GM18498 (cell line): ENCODE data around the gene ACVR1B.

Experiments used
- ATAC-seq: cut with Tn5 transposase; IDR thresholded peaks from one replicate; pipeline ENCODE4 v1.9.1; 2021; ENCODE audit warnings: mild to moderate bottlenecking, moderate library complexity; ENCODE audit not compliant: unreplicated experiment

The ACVR1B gene

GRCh38 chr12:51942501-51943000 lies 8.9 kb upstream of the ACVR1B start:
- ATAC-seq: no peak

- ATAC-seq: no peak
These were observed 8.2 kb upstream of the ACVR1B start for GRCh38 chr12:51943346-51943745.

DNA sequence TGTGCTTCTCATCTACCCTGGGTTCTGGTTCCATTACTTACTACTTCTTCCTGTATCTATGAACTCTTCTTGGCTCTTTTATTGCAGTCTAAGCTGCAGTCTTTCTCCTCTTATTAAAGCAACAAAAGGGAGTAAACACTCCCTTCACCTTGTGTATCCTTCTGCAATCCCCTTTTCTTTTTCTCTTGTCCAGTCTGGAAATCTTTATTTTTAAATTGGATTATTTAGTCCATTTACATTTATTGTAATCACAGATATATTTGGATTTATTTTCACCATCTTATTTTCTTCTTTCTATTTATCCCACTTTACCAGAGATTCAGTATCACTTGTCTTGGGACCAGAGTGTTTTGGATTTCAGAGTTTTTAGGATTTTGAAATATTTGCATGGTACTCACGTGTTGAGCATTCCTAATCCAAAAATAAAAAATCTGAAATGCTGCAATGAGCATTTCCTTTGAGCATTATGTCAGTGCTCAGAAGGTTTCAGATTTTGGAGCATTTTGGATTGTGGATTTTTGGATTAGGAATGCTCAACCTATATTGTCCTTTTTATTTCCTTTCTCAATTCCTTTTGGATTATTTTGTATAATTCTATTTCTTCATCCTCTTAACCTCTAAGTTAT lies 6.8 kb upstream of the ACVR1B start:
- ATAC-seq: no peak

- ATAC-seq: no peak
These were observed 4.1 kb upstream of the ACVR1B start for GRCh38 chr12:51947246-51947996.

GRCh38 chr12:51948066-51948465 lies 3.4 kb upstream of the ACVR1B start:
- no peak for ATAC-seq

DNA sequence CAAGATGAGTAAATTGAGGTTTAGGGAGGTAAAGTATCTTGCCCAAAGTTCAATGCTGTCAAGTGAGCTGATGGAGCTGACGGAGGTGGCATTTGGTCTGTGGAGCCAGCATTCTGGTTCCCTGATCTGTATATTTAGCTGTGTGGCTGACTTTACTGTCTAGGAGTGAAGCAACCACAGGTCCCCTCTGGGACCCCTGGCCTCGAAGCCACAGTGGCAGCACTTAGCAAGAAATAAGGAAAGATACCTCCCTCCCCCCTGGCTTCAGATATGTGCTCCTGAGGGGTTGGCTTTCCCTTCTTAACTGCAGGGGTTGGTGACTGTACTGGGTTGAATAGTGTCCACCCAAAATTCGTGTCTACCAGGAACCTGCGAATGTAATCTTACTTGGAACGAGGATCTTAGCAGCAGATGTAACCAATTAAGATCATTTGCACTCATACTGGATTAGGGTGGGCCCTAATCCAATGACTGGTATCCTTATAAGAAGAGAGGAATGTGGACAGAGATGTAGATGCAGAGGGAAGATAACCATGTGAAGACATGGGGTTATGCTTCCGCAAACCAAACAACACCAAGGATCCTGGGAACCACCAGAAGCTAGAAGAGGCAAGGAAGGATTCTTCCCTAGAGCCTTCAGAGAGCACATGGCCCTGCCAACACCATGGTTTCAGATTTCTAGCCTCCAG lies 2.0 kb upstream of the ACVR1B start:
- ATAC-seq: no peak

DNA sequence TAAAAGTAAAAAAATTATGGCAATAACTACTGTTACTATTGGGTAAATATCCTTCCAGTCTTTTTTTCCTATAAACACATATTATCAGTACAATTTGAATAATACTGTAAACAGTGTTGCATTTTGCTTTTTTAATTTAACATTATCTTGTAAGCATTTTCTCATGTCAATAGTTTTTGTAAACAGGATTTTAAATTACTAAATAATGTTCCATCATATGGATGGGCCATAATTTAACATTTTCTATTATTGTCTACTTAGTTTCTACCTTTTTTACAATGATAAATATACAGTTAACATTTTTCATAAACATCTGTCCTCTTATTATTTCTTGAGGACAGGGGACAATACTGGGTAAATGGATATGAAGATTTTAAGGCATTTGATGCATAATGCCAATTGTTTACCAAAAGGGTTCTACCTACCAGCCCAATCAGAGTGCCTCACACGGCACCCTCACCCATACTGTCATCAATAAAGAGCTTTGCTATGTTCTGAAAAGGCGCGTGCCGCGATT lies 759 bp upstream of the ACVR1B start:
- ATAC-seq: no peak

DNA sequence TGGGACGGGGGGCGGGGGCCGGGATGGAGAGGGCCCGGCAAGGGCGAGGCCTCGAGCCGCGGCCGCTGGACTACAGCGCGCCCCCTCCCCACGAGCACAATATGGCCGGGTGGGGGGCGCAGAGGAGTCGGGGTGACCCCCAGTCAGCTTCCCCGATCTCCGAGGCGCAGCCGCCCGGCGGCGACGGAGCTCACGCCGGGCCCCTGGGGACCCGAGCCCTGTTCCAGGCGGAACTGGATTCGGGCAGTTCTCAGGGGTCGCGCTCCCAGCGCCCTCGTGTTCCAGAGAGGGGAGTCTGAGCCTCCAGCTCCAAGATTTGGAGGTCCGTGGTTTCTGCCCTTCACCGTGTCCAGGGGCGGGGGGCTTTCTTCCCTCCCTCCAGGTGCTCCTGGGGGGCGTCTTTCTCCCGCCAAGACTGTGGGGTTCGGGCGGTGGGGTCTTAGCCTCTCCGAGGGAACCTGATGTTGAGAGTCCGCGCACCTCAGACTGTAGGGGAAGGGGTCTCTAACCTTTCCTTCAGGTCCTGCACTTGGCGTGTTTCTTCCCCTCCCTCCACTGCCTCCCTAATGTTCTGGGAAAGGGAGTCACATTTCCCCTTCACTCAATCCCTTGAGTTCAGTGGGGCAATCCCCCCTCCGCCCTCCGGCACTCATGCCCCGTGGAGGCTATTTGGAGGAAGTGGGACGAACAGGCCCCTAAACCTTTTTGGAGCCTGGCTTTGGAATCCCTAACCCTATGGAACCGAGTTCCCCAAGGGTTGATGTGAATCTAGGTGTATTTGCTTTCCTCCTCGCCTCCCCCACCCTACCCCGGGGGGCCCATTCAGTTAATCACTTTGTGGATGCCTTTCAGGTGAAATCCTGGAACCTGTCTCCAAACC lies 584 bp downstream of the ACVR1B start:
- no peak for ATAC-seq

- no peak for ATAC-seq
These were observed 1.6 kb downstream of the ACVR1B start for GRCh38 chr12:51953089-51953488.

GRCh38 chr12:51953864-51954263 lies 2.4 kb downstream of the ACVR1B start:
- no peak for ATAC-seq

GRCh38 chr12:51954561-51955361 lies 3.3 kb downstream of the ACVR1B start:
- ATAC-seq: no peak

DNA sequence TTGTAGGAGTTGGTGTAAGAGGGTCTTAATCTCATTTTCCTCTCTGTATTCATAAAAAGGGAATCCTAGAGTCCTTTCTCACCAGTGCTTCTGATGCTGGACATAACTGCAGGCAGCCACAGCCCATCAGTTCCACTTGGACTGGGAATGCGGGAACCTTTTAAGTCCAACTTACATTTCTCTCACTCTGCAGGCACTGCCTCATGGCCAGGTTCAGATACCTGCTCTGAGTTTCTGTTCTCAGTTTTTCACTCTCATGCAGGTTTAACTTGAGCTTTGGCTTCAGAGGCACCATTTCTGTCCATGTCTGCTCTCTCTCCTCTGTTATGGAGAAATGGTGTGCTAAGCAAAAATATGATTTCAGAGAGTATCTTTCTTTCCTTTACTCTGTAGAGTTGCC lies 4.2 kb downstream of the ACVR1B start:
- no peak for ATAC-seq

GRCh38 chr12:51958542-51958941 lies 7.0 kb downstream of the ACVR1B start:
- no peak for ATAC-seq

DNA sequence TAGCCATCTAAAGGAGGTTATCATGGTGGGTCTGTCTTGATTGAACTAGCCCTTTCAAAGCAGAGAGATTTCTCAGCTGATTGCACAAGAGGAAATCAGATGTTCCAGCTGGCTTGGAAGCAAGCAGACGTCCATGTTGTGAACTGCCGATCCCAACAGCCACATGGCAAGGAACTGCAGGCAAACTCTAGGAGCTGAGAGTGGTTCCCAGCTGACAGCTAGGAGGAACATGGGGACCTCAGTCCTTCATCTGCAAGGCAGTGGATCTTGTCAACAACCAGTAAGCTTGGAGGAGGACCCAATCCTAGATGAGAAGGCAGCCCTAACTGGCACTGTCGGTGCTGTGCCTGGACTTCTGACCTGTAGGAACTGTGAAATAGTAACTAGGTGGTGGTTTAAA lies 7.7 kb downstream of the ACVR1B start:
- no peak for ATAC-seq

GRCh38 chr12:51959921-51960320 lies 8.4 kb downstream of the ACVR1B start:
- ATAC-seq: no peak

GRCh38 chr12:51960488-51960887 lies 9.0 kb downstream of the ACVR1B start:
- no peak for ATAC-seq

DNA sequence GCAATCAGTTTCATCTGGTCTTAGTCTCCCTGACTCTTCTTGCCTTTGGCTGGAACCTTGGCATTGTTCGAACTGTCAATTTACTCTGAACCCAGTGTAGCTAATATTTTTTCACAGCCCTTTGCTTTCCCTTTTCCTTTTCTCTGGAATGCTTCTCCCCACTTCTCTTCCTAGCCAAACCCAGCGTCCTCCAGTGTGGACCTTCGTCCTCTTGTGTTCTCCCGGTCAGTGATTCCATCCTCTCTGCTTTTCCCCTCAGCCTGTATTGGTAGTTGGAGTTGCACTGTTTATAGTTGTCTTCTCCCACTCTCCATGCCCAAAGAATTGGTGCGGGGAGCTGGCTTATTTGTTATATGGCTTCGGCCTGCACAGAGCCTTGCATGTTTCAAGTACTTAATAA lies 9.4 kb downstream of the ACVR1B start:
- no peak for ATAC-seq

GRCh38 chr12:51961834-51962233 lies 10.3 kb downstream of the ACVR1B start:
- no peak for ATAC-seq

- no peak for ATAC-seq
These were observed 11.2 kb downstream of the ACVR1B start for GRCh38 chr12:51962737-51963136.

- ATAC-seq: no peak
These were observed 12.0 kb downstream of the ACVR1B start for GRCh38 chr12:51963477-51963876.
